OCI-LY3 (cell line): ENCODE results near the gene EMC9.

Experiments used
- CTCF ChIP-seq: fragments of 200-600, 300-600 bp; sonication (generic); IDR thresholded peaks from 2 replicates; pipeline ENCODE4 v1.5.1; 2014; ENCODE audit warnings: antibody characterized with exemption, low read length, low read depth
- EZH2phosphoT487 ChIP-seq: fragments of 200-600 bp; shearing (Covaris generic); IDR thresholded peaks from 2 replicates; pipeline ENCODE4 v1.6.1; 2018; ENCODE audit warnings: antibody characterized with exemption, mixed run types, low read depth

- no peak for TF ChIP-seq CTCF
- no peak for TF ChIP-seq EZH2phosphoT487
Observed at GRCh38 chr14:24138396-24139271, 2.8 kb downstream of the EMC9 start.
